SH-SY5Y (cell line): ENCODE results near the gene PRDM16.

Source experiments
- GATA2 ChIP-seq: IDR thresholded peaks from 2 replicates; pipeline ENCODE4 v1.6.1; 2011; ENCODE audit warnings: mild to moderate bottlenecking, low read depth, low read length
- GATA3 ChIP-seq: IDR thresholded peaks from 2 replicates; pipeline ENCODE4 v1.6.1; 2011; ENCODE audit warnings: low read depth, mild to moderate bottlenecking, low read length, moderate library complexity

The PRDM16 gene

DNA sequence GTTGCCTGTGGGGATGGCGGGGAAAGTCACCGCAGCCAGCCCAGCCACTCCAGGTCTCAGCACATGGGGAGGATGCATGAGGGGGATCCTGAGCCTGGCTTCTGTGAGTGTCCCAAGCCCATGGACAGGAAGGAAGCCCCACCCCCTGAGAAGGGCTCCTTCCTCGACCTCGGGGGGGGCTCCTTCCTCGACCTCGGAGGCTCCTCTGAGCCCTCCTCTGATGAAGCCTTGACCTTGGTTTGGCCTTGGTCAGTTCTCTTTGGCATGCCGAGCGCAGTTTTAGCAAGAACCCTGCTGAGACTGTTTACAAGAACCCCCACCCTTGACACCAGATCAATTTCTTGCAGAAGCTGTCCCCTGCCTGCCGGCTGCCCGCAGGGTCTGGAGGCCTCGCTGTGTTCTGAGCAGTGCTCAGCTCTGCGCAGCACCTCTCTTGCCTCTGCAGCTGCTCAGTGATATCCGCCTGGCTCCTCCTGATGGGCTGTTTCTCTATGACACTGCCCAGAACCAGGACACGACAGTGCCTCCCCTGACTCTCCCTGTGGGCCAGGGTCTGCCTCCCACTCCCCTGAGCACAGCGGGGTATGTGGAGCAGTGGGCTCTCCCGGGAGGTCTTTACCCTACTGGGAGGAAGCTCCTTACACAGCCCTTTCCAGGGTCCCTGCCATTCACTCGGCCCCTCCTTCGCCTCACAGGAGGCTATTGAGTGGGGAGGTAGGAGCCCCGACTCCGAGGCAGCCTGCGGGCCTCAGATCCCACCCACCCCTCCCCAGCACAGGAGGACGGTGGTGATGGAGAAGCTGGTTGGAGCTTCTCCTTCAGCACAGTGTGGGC, 32.3 kb upstream of the PRDM16 start:
- TF ChIP-seq GATA2 (no peak), GATA3 (no peak)

GRCh38 chr1:3037281-3038040, 31.5 kb upstream of the PRDM16 start:
- TF ChIP-seq GATA2 (no peak), GATA3 (no peak)

DNA sequence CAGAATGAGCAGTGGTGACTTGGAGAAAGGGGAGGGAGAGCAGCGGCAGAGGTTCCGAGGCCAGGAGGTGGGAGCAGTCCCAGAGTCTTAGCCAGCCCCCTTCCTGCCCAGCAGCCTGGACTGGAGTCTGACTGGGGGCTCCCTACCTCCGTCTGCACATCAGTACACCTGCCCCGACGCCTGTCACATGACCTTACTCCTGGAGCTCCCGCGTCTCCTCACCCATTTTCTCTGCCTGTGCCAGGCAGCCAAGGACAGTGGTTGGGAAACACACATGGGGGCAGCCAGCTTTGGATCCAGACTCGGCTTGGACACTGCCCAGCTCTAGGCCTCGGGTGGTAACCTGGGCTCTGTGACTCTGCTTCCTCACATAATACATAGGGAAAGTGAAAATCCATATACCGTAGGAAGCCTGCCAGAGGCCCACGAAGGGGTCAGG, 30.9 kb upstream of the PRDM16 start:
- TF ChIP-seq GATA2: no peak

DNA sequence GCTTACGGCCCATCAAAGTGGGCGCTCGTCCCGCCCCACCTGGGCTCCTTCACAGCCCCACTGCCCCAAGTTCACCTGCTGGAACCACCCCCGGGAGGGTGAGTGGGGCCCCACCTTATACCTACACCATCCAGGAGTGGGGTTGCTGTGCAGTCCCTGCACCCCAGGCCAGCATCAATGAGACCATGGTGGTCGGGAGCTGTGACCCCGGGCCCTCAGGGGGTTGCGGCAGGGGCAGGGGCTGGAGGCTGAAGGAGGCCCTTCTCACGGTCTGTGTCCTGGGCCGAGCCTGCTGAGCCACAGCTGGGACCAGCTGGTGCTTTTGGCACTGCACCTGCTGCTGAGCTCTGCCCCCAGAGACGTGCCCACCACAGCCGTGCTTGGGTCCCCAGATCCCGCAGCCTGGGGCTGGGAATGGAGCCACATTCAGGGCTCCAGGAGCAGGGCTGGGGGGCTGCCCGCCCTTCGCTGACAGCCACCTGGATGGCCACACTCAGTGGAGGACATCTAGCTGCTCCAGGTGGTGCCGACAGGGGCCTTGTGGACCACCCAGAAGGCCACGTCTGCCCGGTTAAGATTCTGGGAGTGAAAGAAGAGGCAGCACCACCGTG, 30.3 kb upstream of the PRDM16 start:
- TF ChIP-seq GATA2 (no peak), GATA3 (no peak)

DNA sequence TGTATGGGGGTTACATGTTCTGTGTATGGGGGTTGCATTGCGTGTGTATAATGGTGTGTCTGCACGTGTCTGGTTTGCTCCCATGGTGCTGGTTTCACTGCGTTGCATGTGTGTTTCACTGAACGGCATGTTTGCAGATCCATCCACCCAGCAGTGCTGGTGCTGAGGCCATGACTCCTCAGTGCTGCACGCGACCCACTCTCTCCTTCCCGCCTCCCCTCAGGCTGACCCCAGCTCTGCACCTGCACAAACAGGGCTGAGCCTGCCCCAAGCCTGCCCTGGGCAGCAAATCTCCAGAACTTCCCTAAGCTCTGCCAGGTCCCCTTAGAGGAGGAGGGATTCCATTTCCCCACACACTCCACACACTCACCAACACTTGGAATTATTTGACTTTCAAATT, 29.0 kb upstream of the PRDM16 start:
- no peak for TF ChIP-seq GATA3
- TF ChIP-seq GATA2: no peak

GRCh38 chr1:3042481-3042880, 26.5 kb upstream of the PRDM16 start:
- TF ChIP-seq GATA3: no peak
- TF ChIP-seq GATA2: no peak

- TF ChIP-seq GATA3 (no peak), GATA2 (no peak)
Observed at GRCh38 chr1:3049164-3049563, 19.8 kb upstream of the PRDM16 start.

DNA sequence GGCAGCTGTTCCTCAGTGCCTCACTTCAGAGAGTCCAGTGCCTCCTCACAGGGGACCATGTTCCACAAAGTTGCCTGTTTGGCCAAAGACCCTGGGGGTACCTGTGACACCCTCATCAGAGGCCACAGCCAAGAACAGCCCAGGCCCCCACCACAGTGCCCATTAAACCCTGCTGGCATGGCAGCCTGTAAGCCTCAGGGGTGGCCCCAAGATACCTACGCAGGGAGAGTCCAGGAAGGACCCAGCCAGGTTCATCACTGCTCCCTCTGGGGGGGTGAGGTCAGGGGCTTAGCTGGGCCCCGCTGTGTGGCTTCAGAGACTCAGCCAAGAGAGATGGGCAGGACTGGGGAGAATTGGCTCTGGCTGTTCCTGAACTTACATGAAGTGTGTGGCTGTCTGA, 19.1 kb upstream of the PRDM16 start:
- TF ChIP-seq GATA2 (no peak), GATA3 (no peak)

GRCh38 chr1:3050603-3051002, 18.4 kb upstream of the PRDM16 start:
- TF ChIP-seq GATA2 (no peak), GATA3 (no peak)

GRCh38 chr1:3051270-3052268, 17.4 kb upstream of the PRDM16 start:
- TF ChIP-seq GATA3 (no peak), GATA2 (no peak)

GRCh38 chr1:3052501-3052900, 16.5 kb upstream of the PRDM16 start:
- TF ChIP-seq GATA2 (no peak), GATA3 (no peak)

DNA sequence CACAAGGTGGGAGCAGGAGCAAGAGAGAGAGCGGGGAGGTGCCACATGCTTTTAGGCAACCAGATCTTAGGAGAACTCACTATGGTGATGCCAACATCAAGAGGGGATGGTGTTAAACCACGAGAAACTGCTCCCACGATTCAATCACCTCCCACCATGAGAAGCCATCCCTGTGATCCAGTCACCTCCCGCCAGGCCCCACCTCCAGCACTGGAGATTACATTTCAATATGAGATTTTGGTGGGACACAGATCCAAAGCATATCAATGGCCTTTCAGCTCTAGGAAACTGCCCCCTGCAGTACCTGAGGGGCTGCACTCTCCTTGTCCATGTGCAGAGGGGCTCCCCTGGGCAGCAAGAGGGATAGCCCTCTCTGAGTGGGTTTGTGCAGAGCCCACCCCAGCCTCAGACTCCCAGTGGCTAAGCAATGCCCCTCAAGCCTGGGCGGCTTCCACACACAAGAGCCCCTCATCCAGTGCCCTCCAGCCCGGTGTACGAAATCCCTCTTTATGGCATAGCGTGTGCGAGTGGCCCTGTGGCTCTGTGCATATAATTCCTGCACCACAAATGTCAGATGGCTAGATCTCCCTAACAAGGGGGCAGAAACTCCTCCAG, 15.5 kb upstream of the PRDM16 start:
- TF ChIP-seq GATA2 (no peak), GATA3 (no peak)

GRCh38 chr1:3053986-3054385, 15.0 kb upstream of the PRDM16 start:
- no peak for TF ChIP-seq GATA2
- TF ChIP-seq GATA3: no peak
